NCI-H2107 treated with DMSO at 0.1 percent for 48 hours (cell line): Measurements from ENCODE around the gene EMC1.
"Not testable (repeated sequence)": the region's sequence is repeated elsewhere in the genome, so short reads cannot be mapped to it uniquely, and the experiment has no call there.

Experiments used
- DNase-seq: peaks from one replicate; lab custom pipeline; 2025; ENCODE audit not compliant: unreplicated experiment; lab: John Stamatoyannopoulos, UW

The EMC1 gene

DNA sequence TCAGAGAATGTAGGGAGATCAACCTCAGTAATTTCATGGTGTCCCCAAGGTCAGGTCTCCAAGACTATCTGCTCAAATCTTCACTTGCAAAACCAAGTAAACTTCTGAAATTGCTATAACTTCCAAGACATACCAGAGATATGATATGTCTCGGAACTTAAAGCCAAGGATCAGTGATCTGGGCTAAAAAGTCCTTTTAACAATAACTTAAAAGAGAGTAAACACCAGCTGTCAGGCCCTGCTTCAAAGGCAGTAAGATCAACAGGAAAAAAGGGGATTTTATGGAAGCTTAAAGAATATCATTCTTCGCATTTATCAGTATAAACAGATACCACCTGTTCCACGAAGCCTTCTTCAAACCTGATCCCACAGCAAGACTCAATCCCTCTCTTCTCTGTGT, 55.0 kb downstream of the EMC1 start:
- DNase-seq: no peak

DNA sequence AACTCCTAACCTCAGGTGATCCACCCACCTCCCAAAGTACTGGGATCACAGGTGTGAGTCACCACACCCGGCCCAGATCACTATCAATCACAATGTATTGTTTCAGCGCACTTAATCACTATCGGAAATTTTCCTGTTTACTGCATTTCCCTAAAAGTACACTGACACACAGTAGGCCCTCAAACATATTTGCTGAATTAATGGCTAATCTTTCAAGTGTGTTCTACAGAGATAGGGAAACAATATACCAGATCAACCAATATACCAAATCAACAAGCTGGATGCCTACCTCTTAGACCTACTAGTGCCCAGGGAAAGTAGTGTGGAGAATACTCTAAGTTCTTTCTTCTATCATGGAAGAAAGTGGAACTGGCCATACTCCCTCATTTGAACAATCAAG, 58.3 kb downstream of the EMC1 start:
- DNase-seq: no peak

DNA sequence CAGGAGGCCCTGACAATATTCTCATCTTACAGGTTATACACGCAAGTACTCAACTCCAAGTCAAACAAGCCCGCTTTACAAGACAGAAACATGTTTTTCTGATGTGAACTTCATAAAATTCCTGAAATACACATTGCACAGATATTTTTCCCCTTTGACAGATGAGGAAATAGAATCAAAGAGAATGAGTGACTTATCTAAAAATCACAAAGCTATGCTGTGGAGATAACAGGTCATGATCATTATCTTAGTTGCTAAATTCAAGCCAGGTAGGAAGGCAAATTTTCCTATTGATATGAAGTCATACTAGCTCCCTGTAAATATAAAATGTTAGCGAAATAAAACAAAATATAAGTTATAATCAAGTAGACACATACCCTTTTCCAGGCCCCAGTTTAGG, 59.5 kb downstream of the EMC1 start:
- no peak for DNase-seq

DNA sequence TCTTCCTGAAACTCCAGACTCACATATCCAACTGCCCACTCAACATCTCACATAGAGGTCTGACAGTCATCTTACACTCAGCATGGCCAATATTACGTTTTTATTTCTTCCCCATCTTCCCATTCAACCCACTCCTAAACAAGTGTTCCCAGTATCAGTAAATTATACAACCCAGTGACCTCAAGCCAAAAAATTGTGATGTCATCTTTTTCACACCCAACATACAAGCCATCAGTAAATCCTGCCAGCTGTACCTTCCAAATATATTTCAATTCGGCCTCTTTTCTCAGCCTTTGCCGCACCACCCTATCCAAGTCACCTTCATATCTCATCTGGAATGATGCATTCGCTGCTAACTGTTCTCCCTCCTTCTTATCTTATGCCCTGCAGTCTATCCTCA, 60.9 kb downstream of the EMC1 start:
- DNase-seq: no peak

DNA sequence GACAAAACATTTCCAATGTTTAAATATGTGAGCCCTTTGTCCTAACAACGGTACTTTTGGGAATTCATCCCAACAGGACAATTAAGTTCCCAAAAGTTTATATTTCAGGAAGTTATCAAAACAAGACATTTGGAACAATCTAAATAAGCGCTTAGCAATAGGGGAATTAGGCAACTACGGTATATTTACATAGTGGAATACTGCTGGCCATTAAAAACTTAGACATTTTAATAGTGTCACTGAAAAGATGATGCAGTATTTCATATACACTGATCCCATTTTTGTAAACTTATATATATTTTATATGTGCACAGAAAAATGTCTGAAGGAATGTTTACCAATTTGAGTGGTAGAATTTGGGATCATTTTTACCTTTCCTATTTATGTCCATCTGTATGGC, 62.1 kb downstream of the EMC1 start:
- no peak for DNase-seq

DNA sequence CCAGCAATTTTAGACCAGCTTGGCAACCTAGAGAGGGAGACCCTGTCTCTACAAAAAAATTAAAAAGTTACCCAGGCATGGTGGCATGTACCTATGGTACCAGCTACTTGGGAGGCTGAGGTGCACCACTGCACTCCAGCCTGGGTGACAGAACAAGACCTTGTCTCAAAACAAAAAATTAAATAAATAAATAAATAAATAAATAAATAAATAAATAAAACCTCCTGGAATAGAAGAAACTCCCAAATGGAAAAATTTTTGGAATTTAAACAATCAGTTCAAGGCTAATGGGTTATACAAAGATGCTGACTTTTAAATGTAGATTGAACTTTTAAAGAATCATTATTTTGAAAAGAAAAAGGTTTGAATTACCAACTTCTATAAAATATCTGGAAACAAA, 63.5 kb downstream of the EMC1 start:
- DNase-seq: no peak

DNA sequence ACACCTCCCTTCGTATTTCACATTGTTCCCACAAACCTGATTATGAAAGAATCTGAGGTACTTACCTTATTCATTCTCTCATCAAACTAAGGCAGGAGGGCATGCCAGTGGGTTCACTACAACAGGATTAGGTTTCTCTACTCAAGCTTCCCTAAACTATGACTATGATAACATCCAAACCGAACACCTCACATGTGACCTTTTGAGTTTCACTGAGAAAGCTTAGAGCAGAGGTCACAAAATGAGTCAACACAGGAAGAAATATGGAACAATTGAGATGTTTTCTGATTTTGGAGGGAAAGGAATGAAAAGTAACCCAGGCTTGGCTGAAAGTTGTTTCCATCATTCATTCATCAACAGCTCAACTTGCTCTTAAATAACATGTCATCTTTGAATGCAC, 65.3 kb downstream of the EMC1 start:
- no peak for DNase-seq

DNA sequence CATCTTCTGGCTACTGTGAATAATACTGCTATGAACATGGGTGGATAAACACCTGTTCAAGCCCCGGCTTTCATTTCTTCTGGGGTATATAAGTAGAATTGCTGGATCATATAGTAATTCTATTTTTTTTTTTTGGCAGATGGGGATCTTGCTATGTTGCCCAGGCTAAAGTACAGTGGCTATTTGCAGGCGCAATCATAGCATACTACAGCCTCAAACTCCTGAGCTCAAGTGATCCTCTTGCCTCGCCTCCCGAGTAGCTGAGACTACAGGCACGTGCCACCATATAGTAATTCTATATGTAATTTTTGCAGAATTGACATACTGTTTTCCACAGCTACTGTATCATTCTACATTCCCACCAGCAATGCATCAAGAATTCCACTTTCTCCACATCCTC, 69.1 kb downstream of the EMC1 start:
- DNase-seq: no peak

DNA sequence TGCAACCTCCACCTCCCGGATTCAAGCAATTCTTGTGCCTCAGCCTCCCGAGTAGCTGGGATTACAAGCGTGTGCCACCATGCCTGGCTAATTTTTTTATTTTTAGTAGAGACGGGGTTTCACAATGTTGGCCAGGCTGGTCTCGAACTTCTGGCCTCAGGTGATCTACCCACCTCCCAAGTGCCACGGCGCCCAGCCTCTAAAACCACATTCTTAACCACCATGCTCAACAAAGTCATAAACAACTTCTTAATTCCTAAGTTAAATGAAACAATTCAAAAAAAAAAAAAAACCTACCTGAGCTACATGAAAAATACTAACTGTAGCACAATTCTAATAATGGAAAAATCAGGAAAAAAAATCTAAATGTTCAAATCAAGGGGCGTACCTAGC, 71.1 kb downstream of the EMC1 start:
- DNase-seq: not testable (repeated sequence)

DNA sequence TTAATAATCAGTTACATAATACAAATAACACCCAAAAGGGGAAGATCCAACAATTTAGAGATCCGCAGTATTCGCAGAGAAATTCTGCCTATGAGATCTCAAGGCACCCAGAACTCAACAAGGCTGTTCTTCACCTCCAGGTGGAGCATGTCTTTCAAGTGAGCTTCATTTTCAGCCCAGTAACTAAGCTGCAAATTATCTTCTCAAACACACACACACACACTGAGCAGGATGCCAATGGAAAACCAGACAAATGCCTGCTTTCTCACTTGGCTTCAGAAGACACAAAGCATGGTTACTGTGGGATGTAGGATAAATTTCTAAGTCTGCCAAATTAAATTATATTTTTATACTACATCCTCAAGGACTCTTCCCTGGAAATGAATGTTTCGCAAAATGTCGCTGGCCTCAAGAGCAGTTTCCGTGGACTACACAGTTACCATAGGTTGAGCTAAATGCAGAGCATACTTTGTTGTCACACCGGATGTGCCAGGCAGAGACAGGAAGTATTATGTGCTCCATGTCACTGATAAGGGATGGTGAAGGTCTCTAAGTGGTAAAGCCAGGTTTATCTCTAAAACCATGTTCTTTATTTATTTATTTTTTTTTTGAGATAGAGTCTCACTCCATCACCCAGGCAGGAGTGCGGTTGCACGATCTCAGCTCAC, 71.6 kb downstream of the EMC1 start:
- no peak for DNase-seq

DNA sequence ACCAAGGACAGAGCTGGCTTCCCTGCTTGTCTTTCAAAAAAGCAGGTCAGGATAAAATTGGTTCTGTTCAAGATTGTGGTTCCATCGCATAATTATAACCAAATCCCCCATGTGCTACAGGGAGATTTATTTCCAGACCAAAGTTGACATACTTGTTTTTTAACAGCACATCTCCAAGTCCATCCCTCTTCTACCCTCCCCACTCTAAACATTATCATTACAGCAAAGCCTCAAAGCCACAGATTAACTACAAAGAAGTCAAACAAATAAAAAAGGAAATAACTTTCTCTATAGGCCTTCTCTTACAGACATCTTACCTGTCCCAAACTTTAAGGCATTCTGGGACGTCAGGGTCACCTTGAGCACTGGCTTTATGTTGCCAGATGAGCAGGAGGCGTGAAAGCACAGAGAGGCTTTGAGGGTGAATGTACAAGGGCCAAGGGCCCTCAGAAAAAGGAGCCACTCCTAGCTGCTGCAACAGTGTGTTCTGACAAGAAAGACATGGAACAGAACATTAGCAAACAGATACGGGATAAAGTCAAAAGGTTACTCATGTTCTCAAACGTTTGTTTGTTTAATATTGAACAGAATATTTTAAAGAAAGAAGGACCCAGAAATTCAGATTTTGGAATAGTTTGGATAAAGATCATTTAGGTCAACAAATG, 72.5 kb downstream of the EMC1 start:
- DNase-seq: no peak

DNA sequence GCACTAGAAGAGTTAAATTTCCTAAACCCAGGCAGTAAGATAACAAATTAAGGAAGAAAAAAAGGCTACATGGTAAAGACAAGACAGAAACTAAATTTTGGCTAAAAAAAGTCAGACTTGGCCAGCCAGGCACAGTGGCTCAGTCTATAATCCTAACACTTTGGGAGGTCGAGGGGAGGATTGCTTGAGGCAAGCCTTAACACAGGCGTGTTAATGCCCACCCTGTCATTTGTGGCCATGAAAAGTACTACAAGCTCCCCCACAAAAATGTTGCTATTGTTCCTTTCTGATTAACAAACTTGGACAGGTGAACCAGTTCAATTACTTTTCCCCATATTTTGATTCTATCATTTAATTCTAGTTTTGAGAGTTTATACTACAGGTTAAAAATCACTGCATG, 73.5 kb downstream of the EMC1 start:
- DNase-seq: no peak

DNA sequence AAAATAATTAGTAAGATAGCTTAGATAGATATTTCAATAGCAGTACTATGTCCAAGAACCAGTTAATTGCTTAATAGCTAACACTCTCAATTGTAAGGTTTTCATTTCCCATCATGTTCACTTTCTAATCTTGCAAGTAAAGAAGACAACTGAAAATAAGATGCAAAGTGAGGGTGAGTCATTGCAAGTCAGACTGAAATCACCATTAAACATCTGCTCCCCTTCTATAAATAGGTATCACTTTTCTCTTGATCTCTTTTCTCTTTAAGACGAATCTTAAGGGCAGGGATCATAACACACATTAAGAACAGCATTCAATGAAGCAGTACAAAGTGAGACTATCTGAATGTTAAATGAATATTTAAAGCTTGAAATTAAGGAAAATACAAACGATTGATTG, 81.7 kb downstream of the EMC1 start:
- DNase-seq: no peak

DNA sequence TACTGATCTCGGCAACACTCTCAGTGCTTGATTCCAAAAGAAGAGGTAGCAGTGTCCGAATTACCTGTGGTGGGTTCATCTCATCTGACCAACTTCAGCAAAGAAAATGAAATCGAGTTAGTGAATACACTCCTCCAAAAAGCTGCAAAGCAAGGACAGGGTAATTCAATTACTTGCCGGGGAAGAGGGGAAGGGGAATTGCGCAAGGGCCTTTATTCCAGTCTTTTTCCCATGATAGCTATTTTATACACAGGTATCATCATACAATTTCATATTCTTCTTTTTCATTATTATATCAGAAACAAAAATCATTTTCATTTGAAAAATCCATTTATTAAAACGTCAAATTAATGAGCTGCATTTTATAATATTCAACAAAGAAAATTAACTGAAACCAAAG, 84.2 kb downstream of the EMC1 start:
- DNase-seq: no peak

DNA sequence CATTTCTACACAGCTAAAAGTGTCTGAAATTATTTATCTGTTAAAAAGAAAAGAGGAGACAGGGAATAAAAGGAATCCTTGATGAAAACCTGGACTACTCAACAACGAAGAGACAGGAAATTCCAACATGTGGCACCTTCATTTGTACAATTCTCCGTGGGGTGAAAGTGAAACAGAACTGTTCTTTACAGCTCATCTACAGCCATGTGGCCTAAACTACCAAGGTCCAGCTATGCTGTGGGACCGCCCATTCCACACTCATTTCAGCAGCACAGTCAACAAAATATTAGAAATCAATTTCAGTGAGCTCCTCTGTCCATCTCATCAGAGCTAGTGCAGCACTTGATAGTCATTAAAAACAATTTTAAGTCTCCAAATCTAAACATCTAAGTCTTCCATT, 85.3 kb downstream of the EMC1 start:
- no peak for DNase-seq
